Panc1 (cell line): ENCODE data around the gene PIK3CD.

ENCODE experiments used
- CTCF ChIP-seq: fragments of 450-650 bp; IDR thresholded peaks from 2 replicates; pipeline ENCODE4 v1.5.1; 2017; ENCODE audit warnings: mild to moderate bottlenecking
- TCF7L2 ChIP-seq: IDR thresholded peaks from 2 replicates; pipeline ENCODE4 v1.6.1; 2011; ENCODE audit warnings: mild to moderate bottlenecking, low read depth, low read length, inconsistent platforms

DNA sequence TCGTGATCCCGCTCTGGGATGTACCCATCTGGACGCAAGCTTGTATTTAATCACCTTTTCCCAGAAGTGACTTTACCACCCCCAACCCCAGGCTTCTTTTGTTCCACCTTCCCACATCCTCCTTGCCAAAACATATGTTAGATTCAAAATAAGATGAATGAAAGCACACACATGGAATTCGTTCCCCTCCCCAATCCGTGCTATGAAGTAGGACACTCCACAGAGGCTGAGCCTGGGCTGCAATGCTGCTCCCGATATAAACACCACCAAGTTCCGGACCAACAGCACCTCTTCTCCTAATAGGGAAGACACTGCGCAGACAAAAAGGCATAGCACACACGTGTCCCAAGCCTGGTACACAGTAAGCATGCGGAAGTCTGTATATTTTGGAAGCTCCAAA, 86.1 kb downstream of the PIK3CD start:
- TF ChIP-seq CTCF, result no peak
- no peak for TF ChIP-seq TCF7L2
